Astrocyte (in vitro differentiated cells and primary cell): ENCODE data around the gene GIPC1. TPM values are rescaled to one million over a fixed set of nuclear protein-coding genes. Genes with fewer than 3 reads are reported as not detected.

ENCODE experiments used
- DNase-seq: peaks from one replicate; pipeline ENCODE4 v3.0.0-alpha.2; 2010; ENCODE audit warnings: low read depth
- FAIRE-seq: peaks from 2 replicates; lab custom pipeline; 2011; peaks lifted over from hg19 to GRCh38; lab: Jason Lieb, UNC
- H2AFZ ChIP-seq: 2 replicates; pipeline ENCODE4 v1.6.0; 2012; ENCODE audit warnings: low read depth, low read length, inconsistent platforms
- H3K27ac ChIP-seq: 2 replicates; pipeline ENCODE4 v1.5.1; 2011; ENCODE audit warnings: low read depth, low read length, inconsistent platforms
- H3K27me3 ChIP-seq: 2 replicates; pipeline ENCODE4 v1.6.0; 2011; ENCODE audit warnings: low read length, inconsistent platforms; ENCODE audit not compliant: insufficient read depth
- H3K36me3 ChIP-seq: 2 replicates; pipeline ENCODE4 v1.5.1; 2011; ENCODE audit warnings: low read length, inconsistent platforms; ENCODE audit not compliant: insufficient read depth
- H3K4me1 ChIP-seq: 2 replicates; pipeline ENCODE4 v1.5.1; 2011; ENCODE audit warnings: low read length, inconsistent platforms; ENCODE audit not compliant: insufficient read depth
- H3K4me2 ChIP-seq: 2 replicates; pipeline ENCODE4 v1.6.0; 2012; ENCODE audit warnings: low read length, inconsistent platforms
- H3K4me3 ChIP-seq: 2 replicates; pipeline ENCODE4 v1.5.1; 2011; ENCODE audit warnings: low read depth, mild to moderate bottlenecking, low read length, inconsistent platforms; ENCODE audit not compliant: insufficient read depth
- H3K79me2 ChIP-seq: 2 replicates; pipeline ENCODE4 v1.6.0; 2012; ENCODE audit warnings: mild to moderate bottlenecking, low read length, inconsistent platforms; ENCODE audit not compliant: insufficient read depth
- H3K9ac ChIP-seq: 2 replicates; pipeline ENCODE4 v1.6.0; 2012; ENCODE audit warnings: mild to moderate bottlenecking, low read length, inconsistent platforms
- H3K9me3 ChIP-seq: 2 replicates; pipeline ENCODE4 v1.5.1; 2012; ENCODE audit warnings: low read depth, mild to moderate bottlenecking, low read length, inconsistent platforms; ENCODE audit not compliant: insufficient read depth
- H4K20me1 ChIP-seq: 2 replicates; pipeline ENCODE4 v1.6.0; 2012; ENCODE audit warnings: low read length, inconsistent platforms; ENCODE audit not compliant: insufficient read depth
- H3K27ac Mint-ChIP-seq: one replicate; pipeline ENCODE4 v1.8.0; 2021; ENCODE audit warnings: mild to moderate bottlenecking, mixed read lengths; ENCODE audit not compliant: unreplicated experiment
- H3K27me3 Mint-ChIP-seq: one replicate; pipeline ENCODE4 v1.8.0; 2021; ENCODE audit warnings: low read depth, mixed read lengths; ENCODE audit not compliant: unreplicated experiment
- H3K36me3 Mint-ChIP-seq: one replicate; pipeline ENCODE4 v1.8.0; 2021; ENCODE audit warnings: low read depth, mixed read lengths; ENCODE audit not compliant: unreplicated experiment
- H3K4me1 Mint-ChIP-seq: one replicate; pipeline ENCODE4 v1.8.0; 2021; ENCODE audit warnings: low read depth, mixed read lengths; ENCODE audit not compliant: unreplicated experiment
- H3K4me3 Mint-ChIP-seq: one replicate; pipeline ENCODE4 v1.8.0; 2021; ENCODE audit warnings: mild to moderate bottlenecking, moderate library complexity, mixed read lengths; ENCODE audit not compliant: unreplicated experiment
- H3K9me3 Mint-ChIP-seq: one replicate; pipeline ENCODE4 v1.8.0; 2021; ENCODE audit warnings: mild to moderate bottlenecking, mixed read lengths; ENCODE audit not compliant: unreplicated experiment
- EZH2 ChIP-seq: IDR thresholded peaks from 2 replicates; pipeline ENCODE4 v1.6.1; 2012; ENCODE audit warnings: mild to moderate bottlenecking, low read length, inconsistent platforms; ENCODE audit not compliant: insufficient read depth
- total RNA-seq: library from RNA; stranded (reverse); gene quantifications from 2 replicates; pipeline ENCODE4 v1.2.1, GENCODE V29; 2021
- TF ChIP-seq, protein P1 (sequence below): IDR thresholded peaks from 2 replicates; pipeline ENCODE4 v1.5.1; 2011; ENCODE audit warnings: low read depth, mild to moderate bottlenecking, inconsistent platforms, low read length, moderate library complexity; ENCODE audit not compliant: insufficient read depth

GIPC1 gene
- total RNA-seq, 1 donor from 2014 or later, result 169 TPM

DNA sequence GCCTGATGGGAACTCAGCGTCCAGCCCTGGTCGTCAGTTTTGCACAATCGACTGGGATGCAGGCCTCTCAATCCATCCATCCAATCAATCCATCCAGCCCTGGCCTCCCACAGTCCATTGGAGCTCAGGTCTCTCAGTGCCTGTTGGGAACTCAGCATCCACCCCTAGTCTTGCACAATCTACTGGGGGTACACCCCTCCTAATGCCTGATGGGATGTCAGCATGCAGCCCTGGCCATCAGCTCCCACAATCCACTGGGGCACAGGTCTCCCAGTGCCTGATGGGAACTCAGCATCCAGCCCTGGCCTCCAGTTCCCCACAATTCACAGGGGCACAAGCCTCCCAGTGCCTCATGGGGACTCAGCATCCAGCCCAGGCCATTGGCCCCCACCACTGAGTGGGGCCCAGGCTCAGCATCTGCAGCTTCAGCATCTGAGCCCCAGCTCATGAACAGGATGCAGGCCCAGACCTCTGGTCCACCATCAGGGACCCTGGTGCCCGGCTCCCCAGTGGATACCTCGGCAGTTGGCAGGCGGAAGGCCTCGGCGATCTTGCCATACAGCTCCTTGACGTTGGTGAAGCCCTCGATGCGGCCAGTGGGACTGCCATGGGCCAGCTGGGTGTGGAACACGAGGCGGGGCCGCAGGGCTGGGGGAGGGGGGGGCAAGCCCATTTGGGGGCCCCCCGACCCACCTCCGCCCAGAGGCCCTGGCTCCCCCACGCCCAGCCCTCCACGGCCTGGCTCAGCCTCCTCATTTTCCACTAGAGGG lies 13.6 kb downstream of the GIPC1 start:
- no peaks in the 10 kb centered on the region for H3K4me1 Mint-ChIP-seq
- H3K27me3 ChIP-seq, result no peaks in the 10 kb centered on the region
- H3K27ac ChIP-seq, result no peak overlapping the region
- H3K4me2 ChIP-seq, result no peak overlapping the region
- DNase-seq (no peak), FAIRE-seq (no peak)
- H3K27me3 Mint-ChIP-seq, result no peaks in the 10 kb centered on the region
- no peak overlapping the region for H3K9ac ChIP-seq
- H3K4me3 ChIP-seq, result no peak overlapping the region
- no peaks in the 10 kb centered on the region for H3K9me3 ChIP-seq
- H2AFZ ChIP-seq, result no peak overlapping the region
- no peak overlapping the region for H3K4me3 Mint-ChIP-seq
- peaks cover 5% of the 10 kb centered on the region for H3K36me3 ChIP-seq
- H3K79me2 ChIP-seq, result peaks cover 10% of the 10 kb centered on the region
- H3K9me3 Mint-ChIP-seq, result no peaks in the 10 kb centered on the region
- H3K27ac Mint-ChIP-seq, result no peak overlapping the region
- TF ChIP-seq, protein P1, sequence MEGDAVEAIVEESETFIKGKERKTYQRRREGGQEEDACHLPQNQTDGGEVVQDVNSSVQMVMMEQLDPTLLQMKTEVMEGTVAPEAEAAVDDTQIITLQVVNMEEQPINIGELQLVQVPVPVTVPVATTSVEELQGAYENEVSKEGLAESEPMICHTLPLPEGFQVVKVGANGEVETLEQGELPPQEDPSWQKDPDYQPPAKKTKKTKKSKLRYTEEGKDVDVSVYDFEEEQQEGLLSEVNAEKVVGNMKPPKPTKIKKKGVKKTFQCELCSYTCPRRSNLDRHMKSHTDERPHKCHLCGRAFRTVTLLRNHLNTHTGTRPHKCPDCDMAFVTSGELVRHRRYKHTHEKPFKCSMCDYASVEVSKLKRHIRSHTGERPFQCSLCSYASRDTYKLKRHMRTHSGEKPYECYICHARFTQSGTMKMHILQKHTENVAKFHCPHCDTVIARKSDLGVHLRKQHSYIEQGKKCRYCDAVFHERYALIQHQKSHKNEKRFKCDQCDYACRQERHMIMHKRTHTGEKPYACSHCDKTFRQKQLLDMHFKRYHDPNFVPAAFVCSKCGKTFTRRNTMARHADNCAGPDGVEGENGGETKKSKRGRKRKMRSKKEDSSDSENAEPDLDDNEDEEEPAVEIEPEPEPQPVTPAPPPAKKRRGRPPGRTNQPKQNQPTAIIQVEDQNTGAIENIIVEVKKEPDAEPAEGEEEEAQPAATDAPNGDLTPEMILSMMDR, result no peak
- TF ChIP-seq EZH2, result no peak
- H4K20me1 ChIP-seq, result peaks cover 54% of the 10 kb centered on the region
- H3K4me1 ChIP-seq, result peaks cover 5% of the 10 kb centered on the region
- peaks cover 13% of the 10 kb centered on the region for H3K36me3 Mint-ChIP-seq

DNA sequence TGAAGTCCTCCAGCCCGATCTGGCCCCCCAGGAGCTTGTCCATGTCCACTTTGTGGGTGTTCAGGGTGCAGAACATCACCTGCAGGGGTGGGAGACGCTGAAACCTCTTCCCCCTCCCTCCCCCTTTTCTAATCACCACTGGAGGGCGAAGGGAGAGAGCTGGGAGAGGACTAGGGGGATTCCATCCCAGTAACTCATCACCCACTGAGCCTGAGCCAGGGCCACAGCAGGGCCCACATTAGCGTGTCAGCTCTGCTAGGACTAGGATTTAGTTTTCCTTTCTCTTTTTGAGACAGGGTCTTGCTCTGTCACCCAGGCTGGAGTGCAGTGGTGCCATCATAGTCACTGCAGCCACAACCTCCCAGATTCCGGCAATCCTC lies 15.2 kb downstream of the GIPC1 start:
- DNase-seq (peak; percentile 62), FAIRE-seq (no peak)
- H3K27me3 ChIP-seq, result no peaks in the 10 kb centered on the region
- H3K4me1 ChIP-seq, result peaks cover 10% of the 10 kb centered on the region
- peak overlapping the region; percentile 52 for H3K4me2 ChIP-seq
- peaks cover 58% of the 10 kb centered on the region for H4K20me1 ChIP-seq
- no peaks in the 10 kb centered on the region for H3K9me3 ChIP-seq
- peaks cover 7% of the 10 kb centered on the region for H3K36me3 Mint-ChIP-seq
- H3K27ac ChIP-seq, result no peak overlapping the region
- H3K4me1 Mint-ChIP-seq, result peaks cover 10% of the 10 kb centered on the region
- peak overlapping the region; percentile 58 for H3K27ac Mint-ChIP-seq
- H3K79me2 ChIP-seq, result peaks cover 4% of the 10 kb centered on the region
- no peak overlapping the region for H3K4me3 Mint-ChIP-seq
- no peak overlapping the region for H3K9ac ChIP-seq
- peaks cover 5% of the 10 kb centered on the region for H3K36me3 ChIP-seq
- no peak for TF ChIP-seq EZH2
- TF ChIP-seq, protein P1, result no peak
- H3K9me3 Mint-ChIP-seq, result no peaks in the 10 kb centered on the region
- H2AFZ ChIP-seq, result no peak overlapping the region
- H3K4me3 ChIP-seq, result no peak overlapping the region
- no peaks in the 10 kb centered on the region for H3K27me3 Mint-ChIP-seq
